Muscle of back (tissue), 11 donors: ENCODE measurements around the gene ALDH8A1. TPM values are rescaled to one million over a fixed set of nuclear protein-coding genes. Genes with fewer than 3 reads are reported as not detected.
A peak's percentile ranks its signal among the peaks of the same experiment; 100 is the strongest.

ENCODE experiments used
- DNase-seq, 3 donors: peaks; one replicate each; pipeline versions ENCODE4 v3.0.0 to v3.0.0-alpha.2; 2013
- polyA plus RNA-seq, 10 donors: library from polyadenylated mRNA; unstranded; fragments of 120-200 nt; gene quantifications; one replicate each; pipeline ENCODE4 v1.2.1, GENCODE V29; 2013; ENCODE audit not compliant: insufficient read length in 10 of 10

The ALDH8A1 gene
- polyA plus RNA-seq, 10 donors, result 0.34 to 3.4 (median 0.93) TPM

- no peak for DNase-seq
Measured at GRCh38 chr6:134873500-134874388, 76.2 kb downstream of the ALDH8A1 start.

GRCh38 chr6:134870677-134871498, 79.0 kb downstream of the ALDH8A1 start:
- peak in 1 of 3 donors; percentile 15 for DNase-seq

GRCh38 chr6:134868812-134869211, 81.1 kb downstream of the ALDH8A1 start:
- no peak for DNase-seq

Other genes with a start within 250 kb of the ALDH8A1 start
- gene HBS1L, start 104.7 kb upstream of the ALDH8A1 start, polyA plus RNA-seq, result 10 to 100 TPM; 39.5 to 61.3 (median 45.3) TPM
- 1 to 10 TPM in 7 of 10 donors, under 1 TPM in 3; 0.51 to 2.6 (median 1.2) TPM for gene MYB, start 231.2 kb upstream of the ALDH8A1 start, polyA plus RNA-seq